ENCODE measurements around the gene EML1. TPM values are rescaled to one million over a fixed set of nuclear protein-coding genes. Genes with fewer than 3 reads are reported as not detected.
A peak's percentile ranks its signal among the peaks of the same experiment; 100 is the strongest.

The EML1 gene
- 34.5 TPM for total RNA-seq
- long read RNA-seq, full-length matches to known transcripts: 22 of 87 reads
- long read RNA-seq, partial matches to known transcripts: 18 of 87 reads
- long read RNA-seq, other reads (novel, unspliced or antisense): 47 of 87 reads

GRCh38 chr14:99793213-99794150 lies at the start of gene EML1:
EML1 (plus strand) TSS chr14:99793413; CDS start chr14:99793477, 64 bp downstream.
- ATAC-seq: peak; percentile 93 to 94
- intact Hi-C loops (cut with DNase I): no loop called here
- Histone ChIP-seq H3K27ac (peak within 1 kb of the TSS; percentile 77), H3K36me3 (no peaks in the 10 kb centered on the region), H3K9me3 (no peaks in the 10 kb centered on the region), H3K4me1 (peaks cover 30% of the 10 kb centered on the region), H3K27me3 (ENCODE audit: low read depth) (no peaks in the 10 kb centered on the region), H3K4me3 (peak within 1 kb of the TSS; percentile 56)
- peak; percentile 87 for DNase-seq
- no peak for TF ChIP-seq CTCF (IDR thresholded peaks at IDR 0.05)

- intact Hi-C loops (cut with DNase I): no loop called here
- ATAC-seq (no peak), DNase-seq (no peak)
- H3K27ac ChIP-seq: peak overlapping the region; percentile 69
- no peaks in the 10 kb centered on the region for H3K27me3 ChIP-seq (ENCODE audit: low read depth)
- no peak overlapping the region for H3K4me3 ChIP-seq
- peaks cover 49% of the 10 kb centered on the region for H3K4me1 ChIP-seq
- H3K36me3 ChIP-seq: no peaks in the 10 kb centered on the region
- no peaks in the 10 kb centered on the region for H3K9me3 ChIP-seq
- no peak for TF ChIP-seq CTCF (IDR thresholded peaks at IDR 0.05)
These were observed 48.9 kb upstream of the EML1 start for GRCh38 chr14:99744199-99744872.

- H3K4me3 ChIP-seq: no peak overlapping the region
- H3K27ac ChIP-seq: peak overlapping the region; percentile 69
- no peaks in the 10 kb centered on the region for H3K27me3 ChIP-seq (ENCODE audit: low read depth)
- intact Hi-C loops (cut with DNase I): no loop called here
- no peak for ATAC-seq
- no peaks in the 10 kb centered on the region for H3K36me3 ChIP-seq
- TF ChIP-seq CTCF (IDR thresholded peaks at IDR 0.05): no peak
- peaks cover 54% of the 10 kb centered on the region for H3K4me1 ChIP-seq
- H3K9me3 ChIP-seq: no peaks in the 10 kb centered on the region
- no peak for DNase-seq
These were observed 48.4 kb upstream of the EML1 start for GRCh38 chr14:99744873-99745224.

- intact Hi-C loops (cut with DNase I): no loop called here
- TF ChIP-seq CTCF (IDR thresholded peaks at IDR 0.05): no peak
- DNase-seq (peak; percentile 15), ATAC-seq (peak in 1 of 2 donors; percentile 39)
- H3K4me1 ChIP-seq: peaks cover 59% of the 10 kb centered on the region
- H3K9me3 ChIP-seq: no peaks in the 10 kb centered on the region
- H3K36me3 ChIP-seq: no peaks in the 10 kb centered on the region
- H3K4me3 ChIP-seq: no peak overlapping the region
- no peaks in the 10 kb centered on the region for H3K27me3 ChIP-seq (ENCODE audit: low read depth)
- peak overlapping the region; percentile 69 for H3K27ac ChIP-seq
These were observed 47.8 kb upstream of the EML1 start for GRCh38 chr14:99745307-99745951.

GRCh38 chr14:99747167-99747566 lies 46.0 kb upstream of the EML1 start:
- Histone ChIP-seq H3K4me3 (no peak overlapping the region), H3K4me1 (peaks cover 72% of the 10 kb centered on the region), H3K27ac (peak overlapping the region; percentile 69), H3K9me3 (no peaks in the 10 kb centered on the region), H3K27me3 (ENCODE audit: low read depth) (peaks cover 10% of the 10 kb centered on the region), H3K36me3 (no peaks in the 10 kb centered on the region)
- no peak for TF ChIP-seq CTCF (IDR thresholded peaks at IDR 0.05)
- DNase-seq (peak; percentile 24), ATAC-seq (no peak)
- intact Hi-C loops (cut with DNase I): no loop called here
